ENCODE results near the gene LRCH1.

LRCH1 gene

GRCh38 chr13:46628622-46629365, 75.8 kb downstream of the LRCH1 start:
- Histone ChIP-seq H3K9me3 (ENCODE audit: control insufficient read depth, insufficient read depth, low read depth, low read length) (no peaks in the 10 kb centered on the region), H3K27me3 (ENCODE audit: control insufficient read depth, insufficient read depth, low read length) (no peaks in the 10 kb centered on the region), H3K27ac (ENCODE audit: low read depth, low read length) (no peak overlapping the region), H3K9ac (ENCODE audit: low read length) (no peak overlapping the region), H3K36me3 (ENCODE audit: control insufficient read depth, insufficient read depth, low read length) (no peaks in the 10 kb centered on the region), H3K4me1 (ENCODE audit: control insufficient read depth, insufficient read depth, low read length) (peaks cover 42% of the 10 kb centered on the region), H3K4me3 (ENCODE audit: low read depth, low read length) (no peak overlapping the region)

DNA sequence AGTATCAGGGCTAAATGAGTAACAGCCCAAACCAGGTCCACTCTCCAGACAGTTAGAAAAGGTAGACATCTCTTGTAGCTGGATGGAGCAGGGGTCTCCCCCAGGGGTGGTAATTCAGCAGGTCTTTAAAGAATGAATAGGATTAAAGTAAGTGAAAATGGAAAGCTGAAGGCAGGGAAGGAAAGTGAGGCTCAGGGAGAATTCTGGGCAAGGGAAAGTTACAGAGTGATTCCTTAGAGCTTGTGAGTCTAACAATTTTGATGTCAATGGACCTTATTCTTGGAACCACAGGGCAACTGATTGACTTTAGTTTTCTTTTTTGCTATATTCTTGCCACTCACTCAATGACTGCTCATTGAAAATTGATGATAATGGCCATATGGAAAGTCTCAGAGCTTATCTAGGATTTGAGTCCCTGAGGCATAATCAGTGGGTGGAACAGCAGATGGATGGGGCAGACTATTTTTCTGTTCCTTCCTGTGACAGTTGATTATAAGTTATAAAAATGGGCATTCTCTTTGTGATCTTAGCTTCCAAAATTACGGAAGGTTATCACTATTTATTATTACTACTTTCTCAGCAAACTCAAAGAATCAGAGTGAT, 76.9 kb downstream of the LRCH1 start:
- Histone ChIP-seq H3K4me3 (ENCODE audit: low read depth, low read length) (no peak overlapping the region), H3K4me1 (ENCODE audit: control insufficient read depth, insufficient read depth, low read length) (peaks cover 34% of the 10 kb centered on the region), H3K9ac (ENCODE audit: low read length) (no peak overlapping the region), H3K27ac (ENCODE audit: low read depth, low read length) (no peak overlapping the region), H3K36me3 (ENCODE audit: control insufficient read depth, insufficient read depth, low read length) (no peaks in the 10 kb centered on the region), H3K9me3 (ENCODE audit: control insufficient read depth, insufficient read depth, low read depth, low read length) (no peaks in the 10 kb centered on the region), H3K27me3 (ENCODE audit: control insufficient read depth, insufficient read depth, low read length) (no peaks in the 10 kb centered on the region)

- Histone ChIP-seq H3K27me3 (ENCODE audit: control insufficient read depth, insufficient read depth, low read length) (no peaks in the 10 kb centered on the region), H3K9ac (ENCODE audit: low read length) (no peak overlapping the region), H3K4me3 (ENCODE audit: low read depth, low read length) (no peak overlapping the region), H3K36me3 (ENCODE audit: control insufficient read depth, insufficient read depth, low read length) (no peaks in the 10 kb centered on the region), H3K9me3 (ENCODE audit: control insufficient read depth, insufficient read depth, low read depth, low read length) (no peaks in the 10 kb centered on the region), H3K4me1 (ENCODE audit: control insufficient read depth, insufficient read depth, low read length) (peaks cover 28% of the 10 kb centered on the region), H3K27ac (ENCODE audit: low read depth, low read length) (no peak overlapping the region)
Observed at GRCh38 chr13:46630431-46631178, 77.6 kb downstream of the LRCH1 start.

DNA sequence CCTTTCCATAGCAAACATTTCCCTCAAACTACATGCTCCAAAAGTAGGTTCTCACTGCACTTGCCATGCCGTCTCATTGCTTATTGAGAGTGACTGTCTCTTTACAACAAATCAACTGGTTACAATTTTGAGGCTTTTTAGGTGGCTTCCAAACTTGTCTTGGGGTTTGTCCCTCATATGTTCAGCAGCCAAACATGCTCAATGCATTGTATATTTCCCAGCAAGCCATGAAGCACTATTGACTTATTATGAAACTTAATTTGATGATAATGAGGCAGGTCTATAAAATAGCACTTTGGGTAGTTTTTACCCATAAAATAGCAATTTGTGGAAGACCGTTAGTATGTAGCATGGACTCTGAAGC, 78.2 kb downstream of the LRCH1 start:
- H3K4me3 ChIP-seq (ENCODE audit: low read depth, low read length), result no peak overlapping the region
- H3K9ac ChIP-seq (ENCODE audit: low read length), result no peak overlapping the region
- H3K27ac ChIP-seq (ENCODE audit: low read depth, low read length), result no peak overlapping the region
- H3K4me1 ChIP-seq (ENCODE audit: control insufficient read depth, insufficient read depth, low read length), result peaks cover 28% of the 10 kb centered on the region
- H3K9me3 ChIP-seq (ENCODE audit: control insufficient read depth, insufficient read depth, low read depth, low read length), result no peaks in the 10 kb centered on the region
- no peaks in the 10 kb centered on the region for H3K36me3 ChIP-seq (ENCODE audit: control insufficient read depth, insufficient read depth, low read length)
- H3K27me3 ChIP-seq (ENCODE audit: control insufficient read depth, insufficient read depth, low read length), result no peaks in the 10 kb centered on the region

- Histone ChIP-seq H3K36me3 (ENCODE audit: control insufficient read depth, insufficient read depth, low read length) (no peaks in the 10 kb centered on the region), H3K4me1 (ENCODE audit: control insufficient read depth, insufficient read depth, low read length) (peaks cover 36% of the 10 kb centered on the region), H3K9ac (ENCODE audit: low read length) (no peak overlapping the region), H3K9me3 (ENCODE audit: control insufficient read depth, insufficient read depth, low read depth, low read length) (no peaks in the 10 kb centered on the region), H3K4me3 (ENCODE audit: low read depth, low read length) (no peak overlapping the region), H3K27me3 (ENCODE audit: control insufficient read depth, insufficient read depth, low read length) (no peaks in the 10 kb centered on the region), H3K27ac (ENCODE audit: low read depth, low read length) (no peak overlapping the region)
Observed at GRCh38 chr13:46632176-46632575, 79.2 kb downstream of the LRCH1 start.

GRCh38 chr13:46633416-46633815, 80.4 kb downstream of the LRCH1 start:
- Histone ChIP-seq H3K36me3 (ENCODE audit: control insufficient read depth, insufficient read depth, low read length) (no peaks in the 10 kb centered on the region), H3K4me3 (ENCODE audit: low read depth, low read length) (no peak overlapping the region), H3K27me3 (ENCODE audit: control insufficient read depth, insufficient read depth, low read length) (no peaks in the 10 kb centered on the region), H3K4me1 (ENCODE audit: control insufficient read depth, insufficient read depth, low read length) (peaks cover 40% of the 10 kb centered on the region), H3K9me3 (ENCODE audit: control insufficient read depth, insufficient read depth, low read depth, low read length) (no peaks in the 10 kb centered on the region), H3K27ac (ENCODE audit: low read depth, low read length) (no peak overlapping the region), H3K9ac (ENCODE audit: low read length) (no peak overlapping the region)

- Histone ChIP-seq H3K36me3 (ENCODE audit: control insufficient read depth, insufficient read depth, low read length) (no peaks in the 10 kb centered on the region), H3K9ac (ENCODE audit: low read length) (no peak overlapping the region), H3K9me3 (ENCODE audit: control insufficient read depth, insufficient read depth, low read depth, low read length) (no peaks in the 10 kb centered on the region), H3K4me3 (ENCODE audit: low read depth, low read length) (no peak overlapping the region), H3K27ac (ENCODE audit: low read depth, low read length) (no peak overlapping the region), H3K4me1 (ENCODE audit: control insufficient read depth, insufficient read depth, low read length) (peaks cover 28% of the 10 kb centered on the region), H3K27me3 (ENCODE audit: control insufficient read depth, insufficient read depth, low read length) (no peaks in the 10 kb centered on the region)
Observed at GRCh38 chr13:46636451-46636850, 83.5 kb downstream of the LRCH1 start.

- Histone ChIP-seq H3K4me1 (ENCODE audit: control insufficient read depth, insufficient read depth, low read length) (peaks cover 28% of the 10 kb centered on the region), H3K9ac (ENCODE audit: low read length) (no peak overlapping the region), H3K27me3 (ENCODE audit: control insufficient read depth, insufficient read depth, low read length) (no peaks in the 10 kb centered on the region), H3K36me3 (ENCODE audit: control insufficient read depth, insufficient read depth, low read length) (no peaks in the 10 kb centered on the region), H3K27ac (ENCODE audit: low read depth, low read length) (no peak overlapping the region), H3K9me3 (ENCODE audit: control insufficient read depth, insufficient read depth, low read depth, low read length) (no peaks in the 10 kb centered on the region), H3K4me3 (ENCODE audit: low read depth, low read length) (no peak overlapping the region)
Observed at GRCh38 chr13:46637213-46637612, 84.2 kb downstream of the LRCH1 start.

GRCh38 chr13:46638262-46638661, 85.3 kb downstream of the LRCH1 start:
- Histone ChIP-seq H3K9ac (ENCODE audit: low read length) (no peak overlapping the region), H3K36me3 (ENCODE audit: control insufficient read depth, insufficient read depth, low read length) (no peaks in the 10 kb centered on the region), H3K4me3 (ENCODE audit: low read depth, low read length) (no peak overlapping the region), H3K27ac (ENCODE audit: low read depth, low read length) (no peak overlapping the region), H3K9me3 (ENCODE audit: control insufficient read depth, insufficient read depth, low read depth, low read length) (no peaks in the 10 kb centered on the region), H3K27me3 (ENCODE audit: control insufficient read depth, insufficient read depth, low read length) (no peaks in the 10 kb centered on the region), H3K4me1 (ENCODE audit: control insufficient read depth, insufficient read depth, low read length) (peaks cover 24% of the 10 kb centered on the region)

DNA sequence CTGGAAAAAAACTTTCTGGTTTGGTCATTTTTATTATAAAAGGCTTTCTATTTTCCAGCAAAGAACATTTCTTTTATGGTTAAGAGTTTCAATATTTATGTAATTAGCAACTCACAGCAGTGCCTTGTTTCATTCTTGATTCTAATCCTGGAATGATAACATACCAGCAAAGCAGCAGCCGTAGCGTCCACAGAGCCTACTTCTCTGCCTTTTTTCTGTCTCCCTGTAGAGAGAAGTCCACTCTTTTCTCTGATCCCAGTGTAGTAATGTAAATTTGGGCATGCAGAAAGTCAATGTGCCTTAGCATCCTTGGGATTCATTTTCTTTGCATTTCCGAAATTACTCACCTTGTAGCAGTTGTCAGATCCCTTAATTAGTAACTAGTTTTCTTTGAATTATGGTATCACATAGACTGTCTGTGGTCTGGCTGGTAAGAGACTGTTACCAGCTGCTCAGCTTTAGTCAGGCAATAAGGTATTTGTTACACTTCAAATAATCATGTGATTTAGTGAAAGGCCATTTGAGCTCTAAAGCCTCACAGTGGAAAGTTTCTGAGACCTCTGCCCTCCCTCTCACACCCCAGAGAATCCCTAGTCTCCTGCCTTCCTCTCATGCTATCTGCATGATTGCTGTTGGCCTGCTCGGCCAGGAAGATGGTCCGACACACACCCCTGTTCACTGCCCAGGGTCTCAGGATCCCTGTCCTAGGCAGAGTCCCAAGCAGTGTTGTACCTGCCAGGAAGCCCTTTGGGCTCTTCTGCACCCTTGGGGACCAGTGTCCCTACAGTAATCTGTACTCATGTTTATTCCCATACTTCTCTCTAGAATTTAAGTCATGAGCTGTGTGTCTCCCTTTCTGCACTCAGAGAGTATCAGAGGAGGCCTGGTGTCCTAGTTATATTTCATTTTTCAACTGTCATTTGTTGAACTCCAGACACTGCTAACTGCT, 86.3 kb downstream of the LRCH1 start:
- Histone ChIP-seq H3K4me1 (ENCODE audit: control insufficient read depth, insufficient read depth, low read length) (peaks cover 25% of the 10 kb centered on the region), H3K36me3 (ENCODE audit: control insufficient read depth, insufficient read depth, low read length) (no peaks in the 10 kb centered on the region), H3K9me3 (ENCODE audit: control insufficient read depth, insufficient read depth, low read depth, low read length) (no peaks in the 10 kb centered on the region), H3K9ac (ENCODE audit: low read length) (no peak overlapping the region), H3K27ac (ENCODE audit: low read depth, low read length) (no peak overlapping the region), H3K27me3 (ENCODE audit: control insufficient read depth, insufficient read depth, low read length) (no peaks in the 10 kb centered on the region), H3K4me3 (ENCODE audit: low read depth, low read length) (no peak overlapping the region)

Measured in HUES6 (cell line).